ENCODE measurements around the gene RFC2. TPM values are rescaled to one million over a fixed set of nuclear protein-coding genes. Genes with fewer than 3 reads are reported as not detected.
A peak's percentile ranks its signal among the peaks of the same experiment; 100 is the strongest.

The RFC2 gene
- total RNA-seq, 1 donor from 2014 or later = 18.5 TPM

DNA sequence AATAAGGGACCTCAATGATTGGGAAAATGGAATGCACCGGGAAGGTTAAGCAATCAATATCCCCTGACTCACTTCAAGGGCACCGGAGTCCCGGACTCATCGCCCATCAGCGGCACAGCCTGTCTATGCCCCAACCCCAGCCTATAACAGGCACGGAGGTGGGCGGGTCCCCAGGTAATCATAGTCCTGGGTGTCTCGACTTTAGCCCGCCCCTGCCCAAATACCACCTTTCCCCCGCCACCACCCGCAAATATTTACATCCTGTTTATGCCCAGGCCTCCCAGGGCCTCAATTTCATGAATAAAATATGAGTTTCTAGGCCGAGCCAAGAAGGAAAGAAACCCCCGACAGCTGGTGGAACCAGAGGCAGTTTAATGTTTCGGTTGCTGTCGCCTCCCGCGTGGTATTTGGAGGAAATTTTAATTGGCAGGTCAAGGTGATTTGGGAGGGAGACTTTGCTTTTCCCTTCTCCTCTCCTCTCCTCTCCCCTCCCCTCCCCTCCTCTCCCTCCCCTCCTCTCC lies 15.6 kb upstream of the RFC2 start:
- no peaks in the 10 kb centered on the region for H3K27me3 ChIP-seq (ENCODE audit: low read depth)
- ATAC-seq (peak; percentile 61 to 81), DNase-seq (peak; percentile 58)
- H3K4me1 ChIP-seq = peaks cover 29% of the 10 kb centered on the region
- no peaks in the 10 kb centered on the region for H3K36me3 ChIP-seq
- peak overlapping the region; percentile 62 for H3K4me3 ChIP-seq
- H3K9me3 ChIP-seq = no peaks in the 10 kb centered on the region
- TF ChIP-seq, protein P1, sequence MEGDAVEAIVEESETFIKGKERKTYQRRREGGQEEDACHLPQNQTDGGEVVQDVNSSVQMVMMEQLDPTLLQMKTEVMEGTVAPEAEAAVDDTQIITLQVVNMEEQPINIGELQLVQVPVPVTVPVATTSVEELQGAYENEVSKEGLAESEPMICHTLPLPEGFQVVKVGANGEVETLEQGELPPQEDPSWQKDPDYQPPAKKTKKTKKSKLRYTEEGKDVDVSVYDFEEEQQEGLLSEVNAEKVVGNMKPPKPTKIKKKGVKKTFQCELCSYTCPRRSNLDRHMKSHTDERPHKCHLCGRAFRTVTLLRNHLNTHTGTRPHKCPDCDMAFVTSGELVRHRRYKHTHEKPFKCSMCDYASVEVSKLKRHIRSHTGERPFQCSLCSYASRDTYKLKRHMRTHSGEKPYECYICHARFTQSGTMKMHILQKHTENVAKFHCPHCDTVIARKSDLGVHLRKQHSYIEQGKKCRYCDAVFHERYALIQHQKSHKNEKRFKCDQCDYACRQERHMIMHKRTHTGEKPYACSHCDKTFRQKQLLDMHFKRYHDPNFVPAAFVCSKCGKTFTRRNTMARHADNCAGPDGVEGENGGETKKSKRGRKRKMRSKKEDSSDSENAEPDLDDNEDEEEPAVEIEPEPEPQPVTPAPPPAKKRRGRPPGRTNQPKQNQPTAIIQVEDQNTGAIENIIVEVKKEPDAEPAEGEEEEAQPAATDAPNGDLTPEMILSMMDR (IDR thresholded peaks at IDR 0.05) = no peak
- no peak overlapping the region for H3K27ac ChIP-seq
- intact Hi-C loops (cut with DNase I) = no loop called here

DNA sequence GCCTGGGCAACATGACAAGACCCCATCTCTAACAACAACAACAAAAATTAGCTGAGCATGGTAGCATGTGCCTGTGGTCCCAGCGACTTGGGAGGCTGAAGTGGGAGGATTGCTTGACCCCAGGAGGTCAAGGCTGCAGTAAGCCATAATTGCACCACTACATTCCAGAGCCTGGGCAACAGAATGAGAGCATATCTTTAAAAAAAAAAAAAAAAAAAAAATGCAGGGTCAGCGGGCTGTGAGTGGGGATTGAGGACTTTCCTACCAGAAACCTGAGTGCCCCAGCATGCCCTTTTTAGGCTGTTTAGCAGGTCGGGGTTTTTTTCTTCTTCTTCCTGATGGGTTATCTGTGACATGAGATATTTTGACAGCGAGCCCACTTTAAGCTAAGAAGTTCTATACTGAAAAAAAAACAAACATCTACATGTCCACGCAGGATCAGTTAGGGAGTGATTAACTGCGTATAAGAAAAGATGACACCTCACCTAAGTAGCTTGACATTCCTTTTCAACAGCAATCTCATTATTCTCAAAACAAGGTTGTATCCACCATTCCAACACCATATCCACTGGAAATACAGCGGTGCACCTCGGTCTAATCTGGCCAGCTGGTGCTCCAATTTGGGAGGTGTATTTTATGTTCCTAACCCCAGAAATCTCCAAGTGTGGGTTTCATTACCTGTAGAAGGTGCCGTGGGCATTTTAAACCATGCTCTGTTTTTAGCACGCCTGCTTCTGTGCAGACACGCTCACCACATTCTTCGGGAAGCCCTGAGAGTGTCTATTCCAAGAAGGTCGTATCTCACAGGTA lies 13.8 kb upstream of the RFC2 start:
- H3K27ac ChIP-seq = no peak overlapping the region
- intact Hi-C loops (cut with DNase I) = no loop called here
- H3K4me3 ChIP-seq = no peak overlapping the region
- TF ChIP-seq, protein P1 (IDR thresholded peaks at IDR 0.05) = no peak
- peaks cover 25% of the 10 kb centered on the region for H3K4me1 ChIP-seq
- ATAC-seq (no peak), DNase-seq (no peak)
- no peaks in the 10 kb centered on the region for H3K27me3 ChIP-seq (ENCODE audit: low read depth)
- no peaks in the 10 kb centered on the region for H3K9me3 ChIP-seq
- H3K36me3 ChIP-seq = no peaks in the 10 kb centered on the region

DNA sequence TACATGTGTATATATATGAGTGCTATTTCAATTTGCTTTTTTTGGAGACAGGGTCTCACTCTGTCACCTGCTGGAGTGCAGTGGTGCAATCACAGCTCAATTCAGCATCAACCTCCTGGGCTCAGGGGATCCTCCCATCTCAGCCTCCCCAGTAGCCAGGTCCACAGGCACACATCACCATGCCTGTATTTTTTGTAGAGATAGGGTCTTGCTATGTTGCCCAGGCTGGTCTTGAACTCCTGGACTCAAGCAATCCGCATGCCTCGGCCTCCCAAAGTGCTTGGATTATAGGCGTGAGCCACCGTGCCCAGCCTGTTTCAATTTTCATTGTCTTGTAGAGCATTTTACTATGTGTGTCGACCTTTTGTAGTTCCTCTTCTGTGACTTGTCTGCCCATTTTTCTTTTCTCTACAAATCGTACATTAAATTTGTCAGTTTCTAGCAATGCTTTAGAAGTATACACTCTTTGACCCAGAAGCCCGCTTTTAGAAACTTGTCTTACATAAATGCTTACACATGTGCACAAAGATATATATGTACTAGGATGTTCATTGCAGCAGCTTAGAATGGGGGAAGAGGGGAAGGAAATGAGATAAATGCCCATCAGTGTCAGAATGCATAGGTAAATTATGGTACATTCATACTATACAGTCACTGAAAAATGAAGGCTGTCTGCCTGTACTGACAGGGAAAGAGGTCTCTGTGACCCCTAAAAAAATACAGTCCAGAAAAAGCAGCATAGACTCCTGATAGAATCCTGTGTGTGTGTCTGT lies 12.2 kb upstream of the RFC2 start:
- Histone ChIP-seq H3K9me3 (no peaks in the 10 kb centered on the region), H3K4me1 (peaks cover 9% of the 10 kb centered on the region), H3K4me3 (no peak overlapping the region), H3K27ac (no peak overlapping the region), H3K27me3 (ENCODE audit: low read depth) (no peaks in the 10 kb centered on the region), H3K36me3 (no peaks in the 10 kb centered on the region)
- intact Hi-C loops (cut with DNase I) = no loop called here
- TF ChIP-seq, protein P1 (IDR thresholded peaks at IDR 0.05) = no peak
- DNase-seq = no peak
- ATAC-seq = no peak

- intact Hi-C loops (cut with DNase I) = no loop called here
- Histone ChIP-seq H3K4me1 (no peaks in the 10 kb centered on the region), H3K9me3 (no peaks in the 10 kb centered on the region), H3K4me3 (no peak overlapping the region), H3K27me3 (ENCODE audit: low read depth) (no peaks in the 10 kb centered on the region), H3K36me3 (no peaks in the 10 kb centered on the region), H3K27ac (no peak overlapping the region)
- DNase-seq (no peak), ATAC-seq (no peak)
- TF ChIP-seq, protein P1 (IDR thresholded peaks at IDR 0.05) = no peak
Measured at GRCh38 chr7:74263399-74264120, 9.4 kb upstream of the RFC2 start.

DNA sequence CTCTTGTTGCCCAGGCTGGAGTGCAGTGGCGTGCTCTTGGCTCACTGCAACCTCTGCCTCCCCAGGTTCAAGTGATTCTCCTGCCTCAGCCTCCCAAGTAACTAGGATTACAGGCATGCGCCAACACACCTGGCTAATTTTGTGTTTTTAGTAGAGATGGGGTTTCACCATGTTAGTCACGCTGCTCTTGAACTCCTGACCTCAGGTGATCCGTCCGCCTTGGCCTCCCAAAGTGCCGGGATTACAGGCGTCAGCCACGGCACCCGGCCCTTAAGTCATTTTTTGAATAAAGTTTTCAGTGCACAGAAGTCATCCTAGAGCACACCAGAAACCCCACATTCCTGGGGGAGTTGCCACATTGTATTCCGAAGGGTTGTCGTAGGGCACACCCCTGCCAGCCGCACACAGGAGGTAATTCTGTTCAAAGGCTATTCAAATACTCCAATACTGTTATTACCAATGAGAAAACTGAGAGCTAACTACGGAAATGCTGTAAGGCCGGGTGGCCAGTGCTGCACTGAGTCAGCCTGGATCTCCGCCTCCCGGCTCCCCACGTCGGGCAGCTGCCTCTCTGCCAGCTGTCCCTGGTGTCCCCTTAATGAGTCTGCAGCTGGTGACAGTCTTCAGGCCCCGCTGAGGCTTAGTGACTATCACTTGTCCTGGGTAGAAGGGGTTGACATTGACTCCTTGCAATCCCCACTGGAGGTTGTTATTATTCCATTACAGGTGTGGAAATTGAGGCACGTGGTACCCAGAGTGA lies 8.6 kb upstream of the RFC2 start:
- intact Hi-C loops (cut with DNase I) = no loop called here
- H3K27ac ChIP-seq = no peak overlapping the region
- H3K36me3 ChIP-seq = no peaks in the 10 kb centered on the region
- H3K4me3 ChIP-seq = no peak overlapping the region
- H3K9me3 ChIP-seq = no peaks in the 10 kb centered on the region
- TF ChIP-seq, protein P1 (IDR thresholded peaks at IDR 0.05) = no peak
- ATAC-seq (no peak), DNase-seq (no peak)
- no peaks in the 10 kb centered on the region for H3K27me3 ChIP-seq (ENCODE audit: low read depth)
- H3K4me1 ChIP-seq = no peaks in the 10 kb centered on the region

Data from lower lobe of right lung (tissue), 2 donors.